RWPE2 (cell line): ENCODE data around the gene SLC8B1.

Experiments
- ATAC-seq: fragments of 200-7000 bp; cut with Tn5 transposase; 3 replicates; pipeline ENCODE4 v1.9.1; 2021; ENCODE audit warnings: low read depth
- DNase-seq: peaks from one replicate; pipeline ENCODE4 v3.0.0-alpha.2; 2020; ENCODE audit warnings: low spot score
- H3K27ac ChIP-seq: fragments of 450-650 bp; 2 replicates; pipeline ENCODE4 v1.5.1; 2017; ENCODE audit warnings: mild to moderate bottlenecking; ENCODE audit not compliant: poor library complexity, severe bottlenecking
- H3K27me3 ChIP-seq: fragments of 250-450 bp; sonication (Bioruptor Pico); 2 replicates; pipeline ENCODE4 v1.5.1; 2021; ENCODE audit warnings: mild to moderate bottlenecking, moderate library complexity; ENCODE audit not compliant: insufficient read depth, poor library complexity, severe bottlenecking
- H3K36me3 ChIP-seq: fragments of 250-450 bp; sonication (Bioruptor Pico); 2 replicates; pipeline ENCODE4 v1.5.1; 2020; ENCODE audit warnings: low read depth, mild to moderate bottlenecking, moderate library complexity
- H3K4me1 ChIP-seq: fragments of 250-450 bp; sonication (Bioruptor Pico); 2 replicates; pipeline ENCODE4 v1.5.1; 2021; ENCODE audit warnings: mild to moderate bottlenecking, moderate library complexity; ENCODE audit not compliant: insufficient read depth, poor library complexity, severe bottlenecking
- H3K4me3 ChIP-seq: fragments of 250-450 bp; sonication (Bioruptor Pico); 2 replicates; pipeline ENCODE4 v1.5.1; 2021; ENCODE audit warnings: mild to moderate bottlenecking, moderate library complexity; ENCODE audit not compliant: severe bottlenecking
- H3K9me3 ChIP-seq: fragments of 250-450 bp; sonication (Bioruptor Pico); 2 replicates; pipeline ENCODE4 v1.5.1; 2021; ENCODE audit warnings: mild to moderate bottlenecking, moderate library complexity; ENCODE audit not compliant: severe bottlenecking
- CTCF ChIP-seq: fragments of 450-650 bp; IDR thresholded peaks from one replicate; pipeline ENCODE4 v1.5.1; 2017; ENCODE audit warnings: mild to moderate bottlenecking, moderate library complexity; ENCODE audit not compliant: poor library complexity, severe bottlenecking

The SLC8B1 gene

GRCh38 chr12:113274848-113275247, 60.1 kb downstream of the SLC8B1 start:
- TF ChIP-seq CTCF, result no peak
- Histone ChIP-seq H3K27me3 (no peaks in the 10 kb centered on the region), H3K36me3 (peaks cover 67% of the 10 kb centered on the region), H3K27ac (no peak overlapping the region), H3K9me3 (no peaks in the 10 kb centered on the region), H3K4me3 (no peak overlapping the region), H3K4me1 (no peaks in the 10 kb centered on the region)
- ATAC-seq (no peak), DNase-seq (no peak)

GRCh38 chr12:113273053-113273725, 61.7 kb downstream of the SLC8B1 start:
- H3K27ac ChIP-seq, result no peak overlapping the region
- H3K27me3 ChIP-seq, result no peaks in the 10 kb centered on the region
- H3K4me1 ChIP-seq, result no peaks in the 10 kb centered on the region
- no peak for TF ChIP-seq CTCF
- no peak overlapping the region for H3K4me3 ChIP-seq
- DNase-seq (no peak), ATAC-seq (no peak)
- H3K9me3 ChIP-seq, result no peaks in the 10 kb centered on the region
- peaks cover 66% of the 10 kb centered on the region for H3K36me3 ChIP-seq

GRCh38 chr12:113271853-113272561, 62.9 kb downstream of the SLC8B1 start:
- Histone ChIP-seq H3K36me3 (peaks cover 67% of the 10 kb centered on the region), H3K4me1 (no peaks in the 10 kb centered on the region), H3K9me3 (no peaks in the 10 kb centered on the region), H3K4me3 (no peak overlapping the region), H3K27me3 (no peaks in the 10 kb centered on the region), H3K27ac (peak overlapping the region; percentile 14)
- TF ChIP-seq CTCF, result no peak
- ATAC-seq (peak; percentile 73), DNase-seq (no peak)

- H3K4me3 ChIP-seq, result no peak overlapping the region
- DNase-seq (no peak), ATAC-seq (no peak)
- TF ChIP-seq CTCF, result no peak
- H3K4me1 ChIP-seq, result no peaks in the 10 kb centered on the region
- H3K36me3 ChIP-seq, result peaks cover 71% of the 10 kb centered on the region
- no peaks in the 10 kb centered on the region for H3K9me3 ChIP-seq
- H3K27me3 ChIP-seq, result no peaks in the 10 kb centered on the region
- H3K27ac ChIP-seq, result peak overlapping the region; percentile 14
Measured at GRCh38 chr12:113271466-113271852, 63.5 kb downstream of the SLC8B1 start.

- TF ChIP-seq CTCF, result no peak
- Histone ChIP-seq H3K36me3 (peaks cover 69% of the 10 kb centered on the region), H3K27ac (no peak overlapping the region), H3K9me3 (no peaks in the 10 kb centered on the region), H3K4me1 (no peaks in the 10 kb centered on the region), H3K4me3 (no peak overlapping the region), H3K27me3 (no peaks in the 10 kb centered on the region)
- DNase-seq (no peak), ATAC-seq (no peak)
Measured at GRCh38 chr12:113270709-113271009, 64.2 kb downstream of the SLC8B1 start.
